Activated CD4-positive, CD25-positive, alpha-beta regulatory T cell treated with anti-CD3 and anti-CD28 coated beads, Interleukin-2, amount 50 U/mL, for 72 hours (primary cell): Measurements from ENCODE around the gene ZC3H8.
"Not testable (repeated sequence)": the region's sequence is repeated elsewhere in the genome, so short reads cannot be mapped to it uniquely, and the experiment has no call there.

Source experiments
- DNase-seq: peaks from one replicate; pipeline ENCODE4 v3.0.0; 2021

The ZC3H8 gene

GRCh38 chr2:112259509-112260294, 4.9 kb upstream of the ZC3H8 start:
- peak; percentile 82 for DNase-seq

- no peak for DNase-seq
Observed at GRCh38 chr2:112257575-112257974, 2.7 kb upstream of the ZC3H8 start.

GRCh38 chr2:112256654-112257053, 1.8 kb upstream of the ZC3H8 start:
- DNase-seq = no peak

- DNase-seq = no peak
Observed at GRCh38 chr2:112255875-112256274, 1.0 kb upstream of the ZC3H8 start.

- DNase-seq = no peak
Observed at GRCh38 chr2:112253261-112253815, 1.5 kb downstream of the ZC3H8 start.

GRCh38 chr2:112251271-112251670, 3.6 kb downstream of the ZC3H8 start:
- DNase-seq = no peak

GRCh38 chr2:112244854-112245253, 10.0 kb downstream of the ZC3H8 start:
- no peak for DNase-seq

- no peak for DNase-seq
Observed at GRCh38 chr2:112243233-112243632, 11.6 kb downstream of the ZC3H8 start.

GRCh38 chr2:112242384-112242783, 12.5 kb downstream of the ZC3H8 start:
- no peak for DNase-seq

- DNase-seq = no peak
Observed at GRCh38 chr2:112239862-112240261, 15.0 kb downstream of the ZC3H8 start.

- no peak for DNase-seq
Observed at GRCh38 chr2:112230371-112230770, 24.5 kb downstream of the ZC3H8 start.

- no peak for DNase-seq
Observed at GRCh38 chr2:112229348-112229747, 25.5 kb downstream of the ZC3H8 start.

- no peak for DNase-seq
Observed at GRCh38 chr2:112220831-112221230, 34.0 kb downstream of the ZC3H8 start.

GRCh38 chr2:112220186-112220585, 34.7 kb downstream of the ZC3H8 start:
- DNase-seq = no peak

- no peak for DNase-seq
Observed at GRCh38 chr2:112217854-112218253, 37.0 kb downstream of the ZC3H8 start.

- DNase-seq = no peak
Observed at GRCh38 chr2:112216167-112216566, 38.7 kb downstream of the ZC3H8 start.

GRCh38 chr2:112207905-112208304, 46.9 kb downstream of the ZC3H8 start:
- not testable (repeated sequence) for DNase-seq

GRCh38 chr2:112204411-112204810, 50.4 kb downstream of the ZC3H8 start:
- no peak for DNase-seq

- no peak for DNase-seq
Observed at GRCh38 chr2:112201696-112202430, 53.0 kb downstream of the ZC3H8 start.

GRCh38 chr2:112199188-112199587, 55.7 kb downstream of the ZC3H8 start:
- DNase-seq = no peak

GRCh38 chr2:112198780-112199179, 56.1 kb downstream of the ZC3H8 start:
- DNase-seq = no peak

- DNase-seq = no peak
Observed at GRCh38 chr2:112197868-112198267, 57.0 kb downstream of the ZC3H8 start.

- DNase-seq = no peak
Observed at GRCh38 chr2:112195950-112196349, 58.9 kb downstream of the ZC3H8 start.

- no peak for DNase-seq
Observed at GRCh38 chr2:112195167-112195766, 59.6 kb downstream of the ZC3H8 start.
